ENCODE results near the gene ROBO2.

ROBO2 gene

DNA sequence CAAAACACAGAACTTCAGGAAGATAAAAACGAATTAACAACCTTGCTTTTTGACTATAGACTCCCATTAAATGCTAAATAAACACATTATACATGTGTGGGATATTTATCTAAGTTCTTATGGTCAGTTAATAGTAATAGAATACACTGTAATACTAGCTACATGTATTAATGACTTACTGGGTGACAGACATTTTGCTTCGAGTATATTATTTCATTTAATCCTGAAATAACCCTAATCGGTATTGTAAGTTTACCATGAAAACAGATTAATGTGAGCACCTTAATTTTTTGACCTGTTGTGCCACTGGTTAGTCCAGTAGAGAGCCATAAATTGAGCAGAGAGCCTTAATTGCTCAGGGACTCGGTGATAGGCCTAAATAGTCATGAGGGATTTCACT lies 151.1 kb downstream of the ROBO2 start:
- no peak for DNase-seq

DNA sequence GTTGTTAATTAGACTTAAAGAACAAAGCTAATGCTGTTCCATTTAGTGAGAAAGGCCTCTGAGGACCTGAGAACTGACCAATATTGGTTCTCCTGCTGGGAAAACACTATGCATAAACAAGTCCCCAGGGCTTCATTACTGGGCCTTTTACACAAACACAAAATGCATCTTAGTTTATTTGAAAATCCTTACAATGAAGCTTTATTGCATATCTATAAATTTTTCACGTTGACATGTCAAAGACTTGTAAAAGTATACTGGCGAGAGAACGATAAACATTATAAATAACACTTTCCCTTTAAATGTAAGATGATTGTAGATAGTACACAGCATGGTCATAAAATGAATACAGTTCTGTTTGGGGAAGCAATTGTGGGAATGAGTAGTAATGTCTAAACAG lies 151.7 kb downstream of the ROBO2 start:
- no peak for DNase-seq

DNA sequence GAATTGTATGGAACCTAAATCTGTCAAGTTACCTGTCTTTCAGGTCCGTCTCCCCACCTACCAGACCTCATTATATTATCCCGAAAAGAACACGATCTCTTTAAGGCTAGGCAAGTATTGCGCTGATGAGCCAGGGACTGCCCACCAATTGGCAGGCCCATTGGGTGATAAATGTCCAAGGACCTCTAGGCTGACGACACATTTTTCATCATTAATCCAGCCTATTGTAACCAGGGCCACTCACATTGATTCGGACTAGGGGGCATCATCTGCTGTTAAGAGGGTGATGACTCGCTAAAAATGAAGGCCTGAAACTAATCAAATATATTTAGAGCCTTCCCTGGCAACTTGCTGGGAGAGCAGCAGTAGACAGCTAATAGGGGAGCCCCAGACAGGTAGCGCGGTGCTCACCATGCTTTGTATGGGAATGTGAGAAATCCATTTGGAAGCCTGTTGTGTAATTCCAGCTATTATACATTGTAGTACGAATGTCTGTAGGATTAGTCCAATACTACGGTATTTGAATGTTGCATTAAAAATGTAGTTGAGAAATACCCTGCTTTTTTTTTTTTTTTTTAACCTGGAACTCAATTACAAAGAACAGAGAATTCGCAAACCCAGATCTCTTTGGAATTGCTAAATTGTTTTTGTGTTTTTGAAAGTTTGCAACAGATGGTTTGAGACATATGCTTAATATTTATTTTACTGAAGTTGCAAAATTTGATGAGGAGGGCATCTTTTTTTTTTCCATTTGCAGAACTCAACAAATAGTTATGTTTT lies 156.1 kb downstream of the ROBO2 start:
- DNase-seq, result no peak

DNA sequence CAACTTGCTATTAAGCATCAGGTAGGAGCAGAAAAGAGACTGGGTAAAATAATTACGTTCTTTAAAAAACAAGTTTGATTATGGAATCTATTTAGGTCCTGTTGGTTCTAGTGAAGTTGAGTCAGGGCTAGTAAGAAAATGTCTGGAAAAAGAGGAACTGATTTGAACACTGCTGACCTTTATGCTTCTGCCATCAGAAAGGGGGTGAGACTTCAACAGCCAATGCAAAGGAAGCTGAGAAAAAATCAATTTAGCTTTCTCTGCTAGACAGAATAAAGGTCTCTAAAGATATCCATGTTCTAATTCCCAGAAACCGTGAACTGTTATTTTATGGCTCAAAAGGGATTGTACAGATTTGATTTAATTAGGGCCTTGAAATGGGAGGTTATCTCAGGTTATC lies 157.5 kb downstream of the ROBO2 start:
- DNase-seq, result no peak

DNA sequence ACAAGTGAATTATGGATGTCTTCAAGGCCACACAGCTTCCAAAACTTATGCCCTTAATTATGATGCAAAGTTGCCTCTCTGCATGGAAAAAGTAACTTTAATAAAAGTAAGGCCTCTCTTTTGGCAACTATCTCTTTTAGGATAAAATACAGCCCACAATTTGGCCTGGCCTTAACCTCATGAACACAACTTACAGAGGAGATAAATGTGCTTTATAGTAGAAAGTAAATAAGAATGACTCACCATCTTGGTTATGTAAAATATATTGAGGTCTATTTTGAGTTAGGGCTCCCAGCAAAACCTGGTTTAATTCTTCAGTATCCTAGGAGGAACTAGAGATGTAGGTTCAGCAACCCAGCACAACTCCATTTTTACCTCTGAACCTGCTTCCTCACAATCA lies 164.0 kb downstream of the ROBO2 start:
- DNase-seq, result no peak

DNA sequence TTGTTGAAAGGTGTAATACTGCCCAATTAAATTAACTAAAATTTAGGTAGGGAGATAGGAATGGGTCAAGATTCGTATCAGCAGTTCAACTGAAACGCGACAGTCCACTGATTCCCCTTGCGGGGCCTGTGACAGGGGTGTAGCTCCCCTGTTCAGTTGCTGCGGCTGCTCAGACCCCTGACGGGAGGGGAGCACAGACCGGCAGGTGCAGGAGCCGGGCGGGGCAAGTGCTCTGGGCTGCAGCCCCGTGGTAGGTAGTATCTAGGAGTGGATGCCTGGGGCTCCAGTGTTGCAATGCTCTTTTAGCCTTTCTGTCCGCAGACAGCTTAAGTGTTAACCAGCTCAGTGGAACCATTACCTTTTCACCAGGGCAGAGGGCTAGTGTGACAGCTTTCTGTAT lies 164.9 kb downstream of the ROBO2 start:
- DNase-seq, result no peak

DNA sequence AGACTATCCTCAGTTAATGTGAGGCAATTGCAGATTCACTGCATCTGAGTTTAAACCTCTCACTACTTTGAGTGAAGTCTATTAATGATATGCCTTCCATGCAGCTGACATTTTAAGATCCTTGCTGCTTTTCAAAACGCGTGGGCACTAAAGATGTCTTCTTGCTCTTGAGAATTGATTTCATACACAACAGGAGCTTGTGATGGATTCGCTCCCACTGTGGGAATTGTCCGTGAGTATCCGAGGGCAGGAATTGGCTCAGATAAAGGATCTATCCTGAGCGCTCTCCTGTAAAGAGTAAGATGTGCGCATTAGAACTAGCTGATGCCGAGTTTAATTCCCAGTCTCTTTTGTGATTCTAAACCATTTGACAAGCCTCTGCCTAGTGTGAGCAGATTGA lies 167.9 kb downstream of the ROBO2 start:
- no peak for DNase-seq

DNA sequence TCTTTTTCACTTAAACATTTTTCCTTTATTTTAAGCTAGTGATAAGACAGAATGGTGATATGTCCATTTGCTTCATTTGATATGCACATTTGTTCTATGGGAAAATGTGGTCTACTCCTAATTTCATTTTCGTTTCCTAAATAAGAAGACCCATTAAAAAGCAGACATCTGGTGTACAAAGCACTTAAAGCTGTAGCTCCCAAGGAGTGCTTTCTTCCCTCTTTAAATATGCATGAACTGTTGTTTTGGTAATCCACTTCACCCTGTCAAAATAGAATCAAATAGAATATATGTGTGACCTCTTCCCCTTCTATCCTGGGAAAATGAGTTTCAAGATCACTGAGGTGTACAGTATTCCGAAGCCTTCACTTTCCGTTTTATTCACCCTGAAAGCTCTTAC lies 182.8 kb downstream of the ROBO2 start:
- DNase-seq, result no peak

DNA sequence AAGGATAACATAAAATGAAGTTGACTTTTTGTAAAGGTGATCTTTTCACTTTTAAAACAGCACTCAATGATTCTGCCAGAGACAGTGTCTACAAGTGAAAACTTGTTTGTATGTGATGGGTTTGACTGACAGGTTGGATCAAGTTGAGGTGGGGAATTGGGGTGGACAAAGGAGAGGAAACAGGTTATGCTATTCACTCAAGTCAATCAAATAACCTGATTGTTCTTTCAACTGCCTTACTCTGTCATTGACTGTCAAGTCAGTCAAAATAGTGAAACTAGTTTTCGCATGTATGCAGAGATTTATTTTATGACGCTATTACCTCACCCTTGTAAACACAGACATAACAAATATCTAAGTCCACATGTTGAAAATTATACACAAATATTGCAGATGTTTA lies 187.7 kb downstream of the ROBO2 start:
- DNase-seq, result no peak

DNA sequence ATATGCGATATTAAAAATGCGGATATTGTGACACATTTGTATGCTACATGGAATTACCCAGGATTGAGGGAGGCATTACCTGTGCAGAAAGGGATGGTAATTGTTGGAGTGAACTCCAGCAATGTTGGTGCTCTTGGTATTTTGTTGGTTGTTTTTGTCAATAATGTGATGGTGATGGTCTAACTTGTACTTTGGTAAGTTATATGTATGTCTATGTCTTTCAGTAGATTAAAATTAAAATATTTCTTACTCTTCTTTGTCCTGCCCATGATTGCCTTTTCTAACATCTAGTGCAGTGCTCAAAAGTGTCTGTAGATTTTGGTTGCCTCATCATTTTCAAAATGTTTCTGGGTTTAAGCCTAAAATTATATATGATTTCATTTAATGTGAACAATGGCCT lies 192.7 kb downstream of the ROBO2 start:
- no peak for DNase-seq

DNA sequence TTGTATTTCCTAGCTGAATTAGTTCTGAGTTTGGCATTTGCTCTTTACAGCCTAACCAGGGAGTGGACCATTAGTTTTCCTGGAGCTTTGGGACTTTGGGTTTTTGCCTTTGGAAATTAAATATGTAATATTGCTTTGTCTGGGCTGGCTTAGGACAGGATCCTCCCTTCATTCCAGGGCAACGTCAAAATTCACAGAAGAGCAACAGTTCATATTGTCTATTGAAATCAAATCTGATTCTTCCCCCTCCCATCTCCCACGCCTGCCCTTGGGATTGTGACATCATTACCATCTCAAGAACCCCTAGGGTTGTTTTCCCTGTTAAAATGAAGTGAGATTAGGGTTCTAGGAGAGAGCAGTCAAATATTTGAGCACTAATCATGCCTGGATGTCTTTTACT lies 194.1 kb downstream of the ROBO2 start:
- DNase-seq, result no peak

DNA sequence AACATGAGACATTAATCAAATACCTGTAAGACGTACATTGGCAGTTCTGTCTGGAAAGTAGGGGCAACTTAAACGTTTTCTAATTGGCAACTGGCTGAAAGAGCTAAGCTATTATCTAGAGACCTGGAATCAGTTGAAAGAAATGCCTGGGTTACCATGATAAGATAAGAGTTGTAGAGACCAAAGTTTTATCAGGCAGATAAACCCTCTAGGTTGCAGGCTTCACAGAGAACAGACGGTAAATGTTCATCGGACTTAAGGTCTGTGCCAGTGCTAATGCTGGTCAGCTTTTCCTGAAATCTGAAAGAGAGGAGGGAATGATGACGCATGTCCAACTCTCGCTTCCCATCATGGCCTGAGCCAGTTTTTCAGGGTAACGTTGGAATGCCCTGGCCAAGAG lies 196.2 kb downstream of the ROBO2 start:
- DNase-seq, result no peak

DNA sequence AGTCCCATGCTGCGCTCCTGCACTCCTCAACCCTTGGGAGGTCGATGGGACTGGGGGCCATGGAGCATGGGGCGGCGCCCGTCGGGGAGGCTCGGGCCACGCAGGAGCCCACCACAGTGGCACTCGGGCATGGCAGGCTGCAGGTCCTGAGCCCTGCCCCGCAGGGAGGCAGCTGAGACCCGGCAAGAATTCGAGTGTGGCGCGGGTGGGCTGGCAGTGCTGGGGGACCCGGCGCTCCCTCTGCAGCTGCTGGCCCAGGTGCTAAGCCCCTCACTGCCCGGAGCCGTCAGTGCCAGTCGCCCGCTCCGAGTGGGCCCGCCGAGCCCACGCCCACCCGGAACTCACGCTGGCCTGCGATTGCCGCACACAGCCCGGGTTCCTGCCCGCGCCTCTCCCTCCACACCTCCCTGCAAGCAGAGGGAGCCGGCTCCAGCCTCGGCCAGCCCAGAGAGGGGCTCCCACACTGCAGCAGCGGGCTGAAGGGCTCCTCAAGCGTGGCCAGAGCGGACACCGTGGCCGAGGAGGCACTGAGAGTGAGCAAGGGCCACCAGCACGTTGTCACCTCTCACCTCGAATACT lies 200.3 kb downstream of the ROBO2 start:
- DNase-seq, result no peak

DNA sequence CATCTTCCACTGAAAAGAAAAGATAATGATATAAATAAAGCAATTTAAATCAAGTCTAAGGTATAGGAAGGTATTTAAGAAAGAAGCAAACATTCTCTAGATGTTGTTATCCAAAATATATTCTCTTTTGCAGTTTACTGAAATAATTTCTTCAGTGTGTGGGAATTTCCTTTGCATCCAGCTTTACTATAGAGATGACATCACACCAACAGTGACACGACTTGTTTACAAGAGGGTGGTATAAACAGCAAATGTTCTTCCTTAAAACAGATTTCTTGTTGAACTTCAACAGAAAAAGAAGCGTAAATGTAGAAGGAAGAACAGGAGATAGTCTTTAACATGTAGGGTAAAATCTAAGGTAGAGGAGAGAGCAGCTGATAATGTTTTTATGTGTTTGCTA lies 202.5 kb downstream of the ROBO2 start:
- DNase-seq, result no peak

DNA sequence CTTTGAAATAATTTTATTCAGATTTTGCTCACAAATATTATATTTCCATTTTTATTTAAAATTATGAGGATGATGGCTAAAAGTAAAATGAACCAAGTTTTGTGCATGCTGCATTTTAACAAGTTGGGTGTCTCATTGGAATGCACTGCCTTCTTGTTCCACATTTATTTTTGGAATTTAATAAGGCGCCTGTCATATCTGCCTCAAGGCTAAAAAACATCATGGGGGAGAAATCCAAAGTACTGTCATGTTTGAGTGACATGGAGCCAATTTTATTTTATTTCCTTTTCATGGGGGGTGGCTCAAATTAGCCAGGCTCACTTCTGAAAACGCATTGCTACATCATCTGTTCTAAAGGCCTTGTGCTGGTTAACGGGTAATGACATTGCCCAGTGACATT lies 205.1 kb downstream of the ROBO2 start:
- no peak for DNase-seq

DNA sequence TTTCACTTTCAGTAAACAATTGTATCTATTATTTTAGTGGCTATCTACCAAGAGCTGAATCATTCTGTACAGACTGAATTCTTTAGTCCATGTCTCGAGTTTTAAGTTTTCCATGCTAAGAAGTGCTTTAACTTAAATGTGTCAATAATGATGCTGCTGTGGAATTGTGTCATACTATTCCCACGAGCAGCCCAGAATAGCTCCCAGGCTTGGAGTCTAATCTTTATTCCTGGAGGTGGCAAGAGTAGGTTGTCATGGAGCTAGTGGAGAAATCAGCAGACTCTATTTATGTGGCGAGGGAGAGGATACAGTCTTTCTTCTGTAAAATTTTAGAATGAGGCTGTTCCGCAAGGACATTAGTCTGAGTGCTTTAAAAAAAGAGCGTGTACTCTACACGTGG lies 207.2 kb downstream of the ROBO2 start:
- DNase-seq, result no peak

DNA sequence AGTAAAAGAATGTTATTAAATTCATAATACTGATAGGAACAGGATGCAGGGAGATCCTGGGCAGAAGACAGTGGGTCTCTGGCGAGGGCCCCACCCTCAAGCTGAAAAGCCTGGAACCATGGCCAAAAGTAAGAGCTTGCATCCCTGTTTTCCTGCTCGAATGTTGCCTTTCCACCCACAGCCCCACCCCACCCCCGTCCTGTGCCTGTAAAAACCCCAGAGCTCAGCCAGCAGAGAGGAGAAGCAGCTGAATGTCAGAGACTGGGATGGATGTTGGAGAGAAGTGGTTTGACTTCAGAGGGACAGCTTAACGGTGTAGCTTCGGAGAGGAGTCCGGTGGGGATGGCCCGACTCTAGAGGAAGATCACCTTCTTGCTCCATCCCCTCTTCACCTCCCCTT lies 207.9 kb downstream of the ROBO2 start:
- DNase-seq, result no peak

DNA sequence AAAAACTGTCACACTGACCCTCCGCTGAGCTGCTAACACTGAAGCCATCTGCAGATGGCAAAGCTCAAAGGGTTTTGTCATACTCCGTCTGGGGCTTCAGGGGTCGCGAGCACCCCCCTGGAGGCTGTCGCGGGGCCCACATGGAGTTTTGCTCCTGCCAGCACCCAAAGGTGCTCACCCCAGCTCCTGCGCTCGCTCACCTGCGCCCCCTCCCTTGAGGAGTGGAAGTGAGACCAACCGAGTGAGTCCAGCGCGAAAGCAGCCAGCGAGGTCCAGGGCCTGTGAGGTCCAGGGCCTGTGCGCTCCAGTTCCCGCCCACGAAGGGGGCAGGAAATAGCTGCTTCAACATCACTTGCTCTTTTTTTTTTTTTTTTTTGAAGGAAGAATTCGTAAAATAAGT lies 208.5 kb downstream of the ROBO2 start:
- DNase-seq, result no peak

DNA sequence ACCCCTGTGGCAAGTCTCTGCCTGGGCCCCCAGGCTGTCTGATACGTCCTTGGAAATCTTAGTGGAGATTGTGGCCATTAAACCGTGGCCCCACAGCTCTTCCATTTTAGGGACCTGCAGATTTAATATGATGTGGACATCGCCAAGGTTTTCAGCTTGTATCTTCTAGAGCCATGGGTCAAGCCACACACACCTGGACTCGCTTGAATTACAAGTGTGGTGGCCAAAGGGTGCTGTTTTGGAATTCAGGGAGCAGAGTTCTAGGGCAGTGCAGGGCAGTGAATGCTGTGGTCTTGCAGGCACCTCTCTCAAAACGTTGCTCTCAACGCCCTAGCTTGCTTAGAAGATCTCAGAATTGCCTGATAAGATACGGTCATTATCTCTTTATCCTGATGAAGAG lies 211.2 kb downstream of the ROBO2 start:
- no peak for DNase-seq

DNA sequence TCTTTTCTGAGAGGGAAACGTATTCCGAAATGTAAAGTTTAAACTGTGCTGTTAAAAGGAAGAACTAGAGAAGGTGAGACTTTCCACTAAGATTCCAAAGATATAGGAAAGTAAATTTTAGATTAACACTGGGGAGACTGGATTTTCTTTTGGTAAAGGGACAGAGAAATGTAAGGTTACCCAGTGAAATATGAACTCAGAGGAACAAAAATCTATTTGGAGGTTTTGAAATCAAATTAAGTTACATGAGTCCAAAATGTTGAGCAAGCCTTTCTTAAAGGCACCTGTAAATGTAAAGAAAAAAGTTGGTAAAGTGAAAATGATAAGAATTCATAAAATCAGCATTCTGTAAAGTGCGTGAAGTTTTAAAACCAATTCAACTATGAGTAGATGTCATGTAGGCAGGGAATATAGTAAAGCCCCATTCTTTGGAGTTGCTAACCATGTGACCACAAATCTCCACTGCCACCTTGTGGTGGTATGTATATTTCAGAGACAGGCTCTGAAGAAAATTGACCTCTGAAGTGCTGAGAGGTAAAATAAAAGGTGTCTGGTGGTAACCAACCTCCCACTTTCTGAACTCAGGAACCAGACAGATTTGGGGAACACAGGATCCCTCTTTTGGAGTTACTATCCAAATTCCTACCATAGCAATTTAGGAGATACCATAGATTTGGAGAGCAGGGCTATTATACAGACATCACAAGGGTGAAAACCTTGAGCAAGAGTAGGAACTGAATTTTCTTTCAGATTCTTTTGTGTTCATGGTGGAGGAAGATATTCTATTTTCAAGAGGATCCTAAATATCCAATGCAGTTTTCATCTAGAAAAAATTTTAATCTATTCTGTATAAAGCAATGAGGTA lies 215.3 kb downstream of the ROBO2 start:
- DNase-seq, result no peak

DNA sequence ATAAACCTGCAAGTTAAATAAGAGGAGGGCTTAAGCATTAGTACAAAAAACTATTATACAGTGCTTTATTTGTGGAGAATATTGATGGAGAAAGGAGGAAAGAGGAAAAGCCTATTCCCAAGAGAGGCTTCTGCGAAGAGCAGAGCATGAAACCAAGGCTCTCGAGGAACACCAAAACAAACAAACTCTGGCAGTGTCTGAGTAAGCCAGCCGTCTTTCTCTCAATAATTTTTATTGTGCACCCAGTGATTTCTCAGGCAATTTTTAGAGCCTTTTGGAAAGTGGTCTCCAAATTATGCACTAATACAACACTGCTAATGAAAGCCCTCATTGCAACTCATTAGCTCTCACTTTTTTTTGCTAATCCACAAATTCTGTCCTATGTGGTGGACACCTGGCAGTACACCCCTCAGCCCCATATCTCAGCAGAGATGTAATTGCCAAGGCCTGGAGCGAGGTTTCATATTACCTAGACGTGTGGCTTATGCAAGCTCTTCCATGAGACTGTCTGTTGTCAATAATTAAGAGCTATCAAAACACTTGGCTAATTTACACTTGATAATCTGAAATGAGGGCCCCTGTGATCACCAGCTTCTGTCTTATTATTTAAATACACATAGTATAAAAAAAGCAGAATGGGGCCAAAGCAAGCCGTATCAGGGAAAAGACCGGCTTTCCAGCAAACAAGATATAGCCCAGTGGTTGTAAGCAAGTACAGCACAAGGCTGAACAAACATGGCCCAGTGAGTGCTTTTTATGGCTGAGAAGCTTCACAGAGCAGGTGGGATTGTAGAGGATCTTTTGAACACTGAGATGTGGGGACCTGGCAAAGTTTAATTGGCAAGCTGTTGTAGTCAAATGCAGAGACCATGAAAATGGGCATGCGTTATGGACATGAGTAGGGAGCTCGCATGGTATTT lies 216.9 kb downstream of the ROBO2 start:
- no peak for DNase-seq

DNA sequence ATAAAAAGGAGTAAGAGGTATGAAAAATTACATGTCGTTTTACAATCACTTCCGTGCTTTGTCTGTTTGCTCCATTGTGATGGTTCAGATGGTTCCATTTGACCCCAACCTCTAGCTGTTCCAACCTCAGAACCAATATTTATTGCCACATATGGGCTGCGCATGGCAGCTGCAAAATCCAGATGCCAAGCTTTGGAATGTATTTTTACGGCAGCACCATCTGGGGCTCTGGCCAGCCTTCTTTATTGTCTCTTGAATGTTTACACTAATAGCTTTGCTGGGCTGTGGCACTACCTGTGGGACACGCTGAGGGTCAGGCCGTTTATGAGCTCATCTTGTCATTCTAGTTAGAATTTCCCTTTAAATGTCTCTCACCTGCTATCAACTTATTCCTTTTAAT lies 219.8 kb downstream of the ROBO2 start:
- DNase-seq, result no peak

DNA sequence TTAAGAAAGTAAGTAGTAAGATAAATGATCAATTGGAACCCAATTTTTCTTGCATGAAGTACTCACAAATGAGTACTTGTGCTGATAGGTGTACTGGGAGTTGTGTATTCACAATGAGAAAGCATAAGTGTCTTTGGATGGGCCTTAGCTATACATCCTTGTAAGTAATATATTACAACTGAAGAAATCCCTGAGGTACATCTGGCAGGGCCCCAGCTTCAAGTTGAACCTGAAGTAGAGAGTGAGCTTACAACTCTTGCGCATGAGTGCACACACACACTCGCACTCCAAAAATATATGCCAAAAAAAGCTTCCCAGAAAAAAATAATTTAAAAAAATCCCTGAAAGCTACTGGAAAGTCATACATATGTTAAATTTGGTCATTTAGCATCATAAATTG lies 222.5 kb downstream of the ROBO2 start:
- no peak for DNase-seq

All from left hindlimb (tissue), 1 donor.